Immature natural killer cell (primary cell): Measurements from ENCODE around the gene UBASH3B. TPM values are rescaled to one million over a fixed set of nuclear protein-coding genes. Genes with fewer than 3 reads are reported as not detected.

Source experiments
- DNase-seq, 3 donors: peaks; one replicate each; pipeline ENCODE4 v3.0.0; 2022; ENCODE audit warnings: mixed read lengths in 1 of 3
- H3K27ac Mint-ChIP-seq, 6 donors: one replicate each; pipeline ENCODE4 v1.8.0; 2020; ENCODE audit warnings: mixed read lengths in 6 of 6, mild to moderate bottlenecking in 5 of 6, inconsistent platforms in 4 of 6, moderate library complexity in 3 of 6
- H3K27me3 Mint-ChIP-seq, 3 donors: one replicate each; pipeline ENCODE4 v1.8.0; 2020 to 2021; ENCODE audit warnings: low read depth in 3 of 3, mild to moderate bottlenecking in 3 of 3, mixed read lengths in 3 of 3, moderate library complexity in 3 of 3, inconsistent platforms in 1 of 3
- H3K36me3 Mint-ChIP-seq, 3 donors: one replicate each; pipeline ENCODE4 v1.8.0; 2020; ENCODE audit warnings: mixed read lengths in 3 of 3, inconsistent platforms in 2 of 3, mild to moderate bottlenecking in 2 of 3
- H3K4me1 Mint-ChIP-seq, 2 donors: one replicate each; pipeline ENCODE4 v1.8.0; 2020; ENCODE audit warnings: inconsistent platforms in 2 of 2, mild to moderate bottlenecking in 2 of 2, mixed read lengths in 2 of 2, moderate library complexity in 1 of 2
- H3K4me3 Mint-ChIP-seq, 5 donors: one replicate each; pipeline ENCODE4 v1.8.0; 2020; ENCODE audit warnings: mild to moderate bottlenecking in 5 of 5, mixed read lengths in 5 of 5, inconsistent platforms in 3 of 5, moderate library complexity in 3 of 5
- H3K9me3 Mint-ChIP-seq, 6 donors: one replicate each; pipeline ENCODE4 v1.8.0; 2020; ENCODE audit warnings: mild to moderate bottlenecking in 6 of 6, mixed read lengths in 6 of 6, inconsistent platforms in 4 of 6, moderate library complexity in 3 of 6
- polyA plus RNA-seq, 3 donors: library from polyadenylated mRNA; unstranded; fragments of 300-500 nt; fragmentation: Illumina TruSeq; gene quantifications; one replicate each; pipeline ENCODE4 v1.2.3, GENCODE V29; 2021

The UBASH3B gene
- polyA plus RNA-seq, 3 donors from 2014 or later = 7.5 to 17.5 (median 9.6) TPM

DNA sequence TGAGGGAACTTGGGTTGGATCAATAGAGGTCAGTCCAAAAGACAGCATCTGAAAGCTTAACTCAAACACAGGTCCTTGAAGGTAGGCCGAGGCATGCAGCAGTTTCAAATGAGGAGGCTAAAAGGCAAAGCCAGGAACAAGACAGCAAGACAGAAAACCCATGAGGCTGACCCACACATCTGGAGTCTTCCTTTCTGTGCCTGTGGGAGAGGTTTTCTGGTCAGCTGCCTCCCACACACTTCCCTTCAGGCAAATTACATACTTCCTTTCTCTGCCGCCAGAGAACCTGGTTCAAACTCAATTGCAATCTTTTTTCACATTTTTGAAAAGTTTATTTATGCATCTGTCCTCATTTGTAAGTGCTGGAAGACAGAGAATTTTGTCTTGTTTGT lies 153.0 kb downstream of the UBASH3B start:
- Mint-ChIP-seq H3K27me3 (no peaks in the 10 kb centered on the region), H3K4me3 (peak overlapping the region in 2 of 5 donors; percentile 12 to 13), H3K27ac (peak overlapping the region in 5 of 6 donors; percentile 15 to 86 (median 53)), H3K36me3 (peaks cover 23 to 46% (median 33%) of the 10 kb centered on the region in 3 donors), H3K9me3 (no peaks in the 10 kb centered on the region), H3K4me1 (peaks cover 22 to 50% of the 10 kb centered on the region in 2 donors)
- DNase-seq = no peak

DNA sequence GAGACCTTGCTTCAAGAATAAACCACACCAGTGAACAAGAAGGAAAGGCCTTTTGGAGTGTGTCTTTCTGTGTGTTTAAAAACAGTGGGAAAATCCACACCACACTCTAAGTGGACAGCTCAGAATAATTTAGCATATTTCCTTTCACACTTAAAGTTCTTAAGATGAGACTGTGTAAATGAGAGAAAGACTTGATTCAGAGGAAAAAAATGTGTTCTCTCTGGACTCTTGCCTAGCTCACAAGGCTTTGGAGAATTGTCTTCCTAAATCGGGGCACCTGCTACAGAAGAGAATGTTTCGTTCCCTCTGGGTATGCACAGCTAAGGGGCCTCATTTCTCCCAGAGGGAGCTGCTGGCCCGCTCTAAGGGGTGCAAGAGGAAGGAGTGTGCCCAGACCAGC lies 154.3 kb downstream of the UBASH3B start:
- Mint-ChIP-seq H3K9me3 (no peaks in the 10 kb centered on the region), H3K27me3 (no peaks in the 10 kb centered on the region), H3K4me3 (no peak overlapping the region), H3K36me3 (peaks cover 23 to 41% (median 30%) of the 10 kb centered on the region in 3 donors), H3K4me1 (peaks cover 25 to 55% of the 10 kb centered on the region in 2 donors), H3K27ac (peak overlapping the region in 1 of 6 donors; percentile 20)
- DNase-seq = no peak

DNA sequence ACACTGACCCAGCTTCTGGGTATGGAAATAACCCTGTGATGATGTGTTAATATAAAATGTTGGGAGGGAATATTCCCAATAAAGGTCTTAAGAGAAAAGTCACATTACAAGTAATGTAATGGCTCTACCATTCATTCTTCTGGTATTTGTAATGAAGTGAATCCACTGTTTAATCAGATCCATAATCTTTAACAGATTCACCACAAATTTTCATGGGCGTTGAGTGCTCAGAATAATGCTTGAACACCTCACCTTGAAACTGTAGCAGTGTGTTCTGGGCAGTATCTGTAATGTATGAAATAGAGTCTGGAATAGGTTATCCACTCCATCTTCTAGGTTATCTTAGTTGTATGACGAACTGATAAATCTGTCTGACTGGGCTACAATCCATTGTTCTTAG lies 156.2 kb downstream of the UBASH3B start:
- H3K27ac Mint-ChIP-seq = no peak overlapping the region
- H3K4me1 Mint-ChIP-seq = peaks cover 25 to 66% of the 10 kb centered on the region in 2 donors
- no peak for DNase-seq
- peaks cover 0 to 2% (median 0%) of the 10 kb centered on the region in 3 donors for H3K27me3 Mint-ChIP-seq
- H3K9me3 Mint-ChIP-seq = no peaks in the 10 kb centered on the region
- H3K4me3 Mint-ChIP-seq = no peak overlapping the region
- H3K36me3 Mint-ChIP-seq = peaks cover 19 to 28% (median 25%) of the 10 kb centered on the region in 3 donors

DNA sequence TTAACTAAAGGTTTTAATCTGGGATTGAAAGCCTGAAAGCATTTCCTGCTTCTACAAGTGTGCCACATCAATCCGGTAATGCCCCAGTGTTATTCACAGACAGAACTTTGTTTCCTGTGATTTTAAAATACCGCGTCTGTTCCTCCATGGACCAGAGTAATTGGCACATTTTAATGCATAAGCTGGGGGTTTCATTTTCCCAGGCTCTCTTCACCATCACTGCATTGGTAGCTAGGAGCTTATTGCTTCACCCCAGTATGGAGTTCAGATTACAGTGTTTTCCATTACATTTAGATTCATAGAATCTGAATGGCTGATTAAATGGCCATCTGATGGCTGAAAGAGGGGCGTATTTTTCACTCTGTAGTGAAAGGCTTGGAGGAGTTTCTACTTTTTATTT lies 157.1 kb downstream of the UBASH3B start:
- Mint-ChIP-seq H3K27ac (peak overlapping the region in 1 of 6 donors; percentile 5), H3K9me3 (peaks cover 0 to 2% (median 0%) of the 10 kb centered on the region in 6 donors), H3K27me3 (peaks cover 0 to 5% (median 4%) of the 10 kb centered on the region in 3 donors), H3K4me1 (peaks cover 28 to 66% of the 10 kb centered on the region in 2 donors), H3K4me3 (no peak overlapping the region), H3K36me3 (peaks cover 19 to 27% (median 21%) of the 10 kb centered on the region in 3 donors)
- peak in 1 of 3 donors; percentile 9 for DNase-seq

DNA sequence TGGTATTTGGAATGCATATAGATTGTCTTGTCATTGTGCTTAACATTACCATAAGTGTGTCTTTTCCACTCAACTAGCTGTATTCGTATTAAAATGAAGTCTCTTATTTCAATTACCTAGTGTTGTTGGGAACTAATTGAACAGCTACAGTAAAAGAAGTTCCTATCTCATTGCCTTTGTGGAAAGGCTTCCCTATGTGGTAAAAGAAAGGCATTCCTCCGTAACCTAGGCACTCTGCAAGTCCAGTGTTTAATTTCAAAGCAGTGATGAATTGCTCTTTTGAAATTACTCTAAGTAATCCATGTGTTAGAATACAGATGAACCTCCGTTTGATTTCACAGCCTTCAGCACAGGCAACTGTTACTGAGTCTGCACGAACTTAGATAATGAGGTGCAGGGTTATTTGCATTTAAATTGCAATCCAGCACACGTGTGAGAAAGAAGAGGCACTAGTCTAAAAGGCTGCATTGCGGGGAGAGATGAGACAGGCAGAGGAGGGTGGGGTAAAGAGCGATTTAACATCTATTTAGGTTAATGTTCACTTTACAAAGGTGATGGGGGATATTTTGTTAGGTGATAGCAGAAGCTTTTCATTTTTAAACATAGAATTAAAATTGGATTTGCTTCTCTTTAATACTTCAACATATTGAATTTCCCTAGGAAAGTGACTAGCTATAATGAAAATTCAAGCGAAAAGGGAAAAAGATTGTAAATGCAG lies 157.8 kb downstream of the UBASH3B start:
- DNase-seq = no peak
- Mint-ChIP-seq H3K36me3 (peaks cover 14 to 25% (median 19%) of the 10 kb centered on the region in 3 donors), H3K9me3 (peaks cover 0 to 2% (median 0%) of the 10 kb centered on the region in 6 donors), H3K27me3 (peaks cover 0 to 5% (median 4%) of the 10 kb centered on the region in 3 donors), H3K4me1 (peaks cover 26 to 59% of the 10 kb centered on the region in 2 donors), H3K27ac (no peak overlapping the region), H3K4me3 (no peak overlapping the region)

DNA sequence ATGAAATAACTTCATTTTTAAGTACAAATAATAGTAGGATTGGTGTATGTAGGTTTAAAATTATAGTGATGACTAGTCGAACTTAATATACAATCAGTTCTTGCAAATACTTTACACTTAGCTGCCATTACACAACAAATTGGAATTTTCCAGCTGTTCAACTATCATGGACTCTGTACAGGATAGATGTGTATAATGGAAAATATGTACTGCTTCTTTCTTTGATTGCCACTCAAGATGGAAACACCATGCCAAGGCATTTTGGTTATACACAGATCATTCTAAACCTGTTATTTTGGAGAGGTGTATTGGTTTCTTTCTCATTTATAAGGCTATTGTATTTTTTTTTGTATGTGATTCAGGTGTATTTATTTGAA lies 158.4 kb downstream of the UBASH3B start:
- H3K4me3 Mint-ChIP-seq = no peak overlapping the region

DNA sequence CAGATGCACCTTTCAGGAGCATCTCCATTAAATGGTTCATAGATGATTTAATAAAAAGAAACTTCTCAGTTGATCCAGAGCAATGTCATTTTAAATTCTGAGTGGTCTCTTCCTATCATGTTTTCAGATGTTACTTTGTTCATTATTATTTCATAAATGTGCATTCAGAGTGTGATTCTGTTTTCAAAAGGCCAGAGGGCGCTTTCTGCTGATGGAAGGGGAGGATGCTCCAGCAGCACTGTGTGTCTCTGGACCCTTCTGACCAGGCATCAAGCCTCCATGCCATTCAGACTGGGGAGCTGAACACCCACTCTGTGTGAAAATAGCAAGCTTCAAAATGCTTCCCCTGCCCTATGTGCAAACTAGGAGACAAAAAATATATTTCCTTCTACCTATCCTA lies 158.9 kb downstream of the UBASH3B start:
- H3K9me3 Mint-ChIP-seq = peaks cover 0 to 2% (median 0%) of the 10 kb centered on the region in 6 donors
- H3K36me3 Mint-ChIP-seq = peaks cover 8 to 22% (median 21%) of the 10 kb centered on the region in 3 donors
- peaks cover 0 to 5% (median 4%) of the 10 kb centered on the region in 3 donors for H3K27me3 Mint-ChIP-seq
- H3K4me1 Mint-ChIP-seq = peaks cover 21 to 48% of the 10 kb centered on the region in 2 donors
- DNase-seq = peak in 2 of 3 donors; percentile 18 to 23
- no peak overlapping the region for H3K4me3 Mint-ChIP-seq
- H3K27ac Mint-ChIP-seq = no peak overlapping the region

More for the DNA sequence above, 158.4 kb downstream of the UBASH3B start:
- Mint-ChIP-seq H3K4me1 (peaks cover 21 to 54% of the 10 kb centered on the region in 2 donors), H3K9me3 (peaks cover 0 to 2% (median 0%) of the 10 kb centered on the region in 6 donors), H3K27me3 (peaks cover 0 to 5% (median 4%) of the 10 kb centered on the region in 3 donors), H3K36me3 (peaks cover 10 to 20% (median 20%) of the 10 kb centered on the region in 3 donors), H3K27ac (peak overlapping the region in 1 of 6 donors; percentile 16)
- no peak for DNase-seq

DNA sequence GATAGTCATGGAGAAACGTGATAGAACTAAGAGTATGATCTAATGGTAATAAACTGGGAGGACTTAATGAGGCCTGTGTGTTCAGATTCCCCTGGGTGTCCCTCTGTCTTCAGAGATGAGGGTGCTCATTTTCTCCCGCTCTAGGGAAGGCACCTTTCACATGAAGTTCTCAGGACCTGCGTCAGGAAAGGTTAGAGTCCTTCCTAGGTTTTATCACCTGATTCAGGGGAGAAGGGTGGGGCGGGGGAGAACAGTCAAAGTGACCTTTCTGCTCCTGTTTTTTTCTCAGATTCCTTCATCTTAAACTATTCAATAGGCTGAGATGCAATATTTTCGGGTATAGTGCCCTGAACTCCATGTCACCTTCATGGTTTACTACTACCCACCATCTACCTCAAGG lies 160.4 kb downstream of the UBASH3B start:
- Mint-ChIP-seq H3K4me1 (peaks cover 21 to 49% of the 10 kb centered on the region in 2 donors), H3K27ac (no peak overlapping the region)

DNA sequence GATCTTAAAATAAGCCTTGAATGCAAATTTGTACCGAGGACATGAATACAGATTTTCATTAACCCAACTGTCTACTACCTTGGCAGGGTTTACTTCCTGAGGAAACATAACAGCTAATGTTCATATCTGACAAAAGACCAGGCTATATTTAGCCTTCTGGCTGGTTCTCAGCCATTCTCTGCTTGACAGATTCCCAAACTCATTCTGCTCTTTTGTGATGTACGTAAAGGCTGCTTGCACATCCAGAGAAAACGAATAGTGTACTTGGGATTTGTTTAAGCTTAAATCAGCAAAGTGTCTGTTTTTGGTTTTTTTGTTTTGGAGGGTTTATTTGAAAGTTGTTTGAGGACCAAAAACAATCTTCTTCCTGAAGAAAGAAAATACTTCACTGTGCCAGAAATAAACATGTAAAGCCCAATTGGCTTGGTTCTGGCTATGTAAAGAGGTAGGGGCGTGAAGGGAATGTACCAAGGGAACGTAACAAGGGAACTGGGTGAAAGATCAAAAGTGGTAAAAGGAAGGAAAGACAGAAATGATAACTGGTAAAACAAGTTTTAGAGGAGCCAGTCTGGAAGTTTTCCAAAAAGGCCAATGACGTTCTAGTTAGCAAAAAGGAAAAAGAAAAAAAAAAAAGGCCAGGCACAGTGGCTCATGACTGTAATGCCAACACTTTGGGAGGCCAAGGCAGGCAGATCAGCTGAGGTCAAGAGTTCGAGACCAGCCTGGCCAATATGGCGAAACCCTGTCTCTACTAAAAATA lies 161.4 kb downstream of the UBASH3B start:
- peaks cover 0 to 5% (median 4%) of the 10 kb centered on the region in 3 donors for H3K27me3 Mint-ChIP-seq
- H3K27ac Mint-ChIP-seq = peak overlapping the region in 1 of 6 donors; percentile 33
- no peak overlapping the region for H3K4me3 Mint-ChIP-seq
- peaks cover 27 to 56% of the 10 kb centered on the region in 2 donors for H3K4me1 Mint-ChIP-seq
- peaks cover 0 to 2% (median 0%) of the 10 kb centered on the region in 6 donors for H3K9me3 Mint-ChIP-seq
- peaks cover 0 to 16% (median 13%) of the 10 kb centered on the region in 3 donors for H3K36me3 Mint-ChIP-seq
- DNase-seq = no peak

More for the DNA sequence above, 160.4 kb downstream of the UBASH3B start:
- Mint-ChIP-seq H3K36me3 (peaks cover 0 to 16% (median 13%) of the 10 kb centered on the region in 3 donors), H3K4me3 (no peak overlapping the region), H3K27me3 (peaks cover 0 to 5% (median 4%) of the 10 kb centered on the region in 3 donors), H3K9me3 (peaks cover 0 to 2% (median 0%) of the 10 kb centered on the region in 6 donors)
- DNase-seq = no peak

DNA sequence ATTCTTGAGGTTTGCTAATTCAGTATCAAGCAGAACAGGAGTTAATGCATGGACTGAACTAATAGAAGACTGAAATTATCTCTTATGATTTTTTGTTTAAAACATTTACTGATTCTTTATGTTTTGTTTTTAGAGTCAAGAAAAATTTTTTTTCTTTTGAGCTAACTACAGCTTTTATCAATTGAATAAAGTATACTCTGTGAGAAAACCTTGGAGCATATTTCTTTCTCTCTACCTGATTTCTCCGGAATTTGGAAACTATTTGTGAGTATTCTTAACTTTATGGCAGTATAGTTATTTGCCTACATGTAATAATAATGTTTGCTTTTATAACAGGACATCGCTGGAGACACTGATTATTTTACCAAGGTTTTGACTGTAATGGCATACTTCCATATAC lies 164.6 kb downstream of the UBASH3B start:
- Mint-ChIP-seq H3K27ac (no peak overlapping the region), H3K4me3 (no peak overlapping the region), H3K4me1 (peaks cover 14 to 34% of the 10 kb centered on the region in 2 donors), H3K36me3 (peaks cover 3 to 29% (median 18%) of the 10 kb centered on the region in 3 donors), H3K9me3 (peaks cover 0 to 4% (median 0%) of the 10 kb centered on the region in 6 donors), H3K27me3 (peaks cover 0 to 5% (median 4%) of the 10 kb centered on the region in 3 donors)
- DNase-seq = no peak

DNA sequence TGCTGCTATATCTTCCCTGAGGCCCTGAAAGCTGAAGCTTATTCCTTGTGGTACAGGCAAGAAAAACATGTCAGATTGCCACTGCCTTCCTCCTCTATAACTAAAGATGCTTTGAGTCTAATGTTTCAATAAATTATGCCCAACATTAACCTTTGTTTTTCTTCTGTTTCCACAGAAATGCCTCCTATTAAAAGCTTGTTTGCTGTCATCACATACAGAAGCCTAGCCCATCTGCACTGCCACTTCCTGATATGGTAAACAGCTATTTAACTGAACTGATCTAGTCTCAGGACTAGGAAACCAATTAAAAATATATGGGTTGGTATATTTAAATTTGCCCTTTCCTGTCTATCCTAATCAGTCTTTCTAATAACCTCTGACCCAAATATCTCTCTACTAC lies 165.6 kb downstream of the UBASH3B start:
- peaks cover 14 to 27% of the 10 kb centered on the region in 2 donors for H3K4me1 Mint-ChIP-seq
- peak overlapping the region in 3 of 6 donors; percentile 61 to 75 (median 74) for H3K27ac Mint-ChIP-seq
- peaks cover 0 to 4% (median 0%) of the 10 kb centered on the region in 6 donors for H3K9me3 Mint-ChIP-seq
- H3K4me3 Mint-ChIP-seq = peak overlapping the region in 1 of 5 donors; percentile 36
- H3K36me3 Mint-ChIP-seq = peaks cover 3 to 29% (median 18%) of the 10 kb centered on the region in 3 donors
- H3K27me3 Mint-ChIP-seq = peaks cover 0 to 4% (median 3%) of the 10 kb centered on the region in 3 donors
- no peak for DNase-seq

DNA sequence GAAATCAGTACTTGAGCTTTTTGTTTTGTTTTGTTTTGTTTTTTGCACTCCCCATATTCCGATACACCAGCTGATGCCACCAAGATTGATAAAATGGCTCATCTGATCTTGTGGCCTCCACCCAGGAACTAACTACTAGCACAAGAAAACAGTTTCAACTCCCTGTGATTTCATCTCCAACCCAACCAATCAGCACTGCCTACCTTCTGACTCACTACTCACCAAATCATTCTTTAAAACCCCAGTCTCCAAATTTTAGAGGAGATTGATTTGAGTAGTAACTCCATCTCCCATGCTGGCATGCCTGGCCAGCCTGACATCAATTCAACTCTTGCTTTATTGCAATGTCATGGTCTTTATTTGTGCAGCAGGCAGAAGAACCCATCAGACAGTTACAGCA lies 166.7 kb downstream of the UBASH3B start:
- Mint-ChIP-seq H3K27me3 (peaks cover 0 to 1% (median 0%) of the 10 kb centered on the region in 3 donors), H3K4me3 (no peak overlapping the region), H3K4me1 (peaks cover 11 to 21% of the 10 kb centered on the region in 2 donors), H3K36me3 (peaks cover 3 to 29% (median 14%) of the 10 kb centered on the region in 3 donors), H3K9me3 (peaks cover 0 to 2% (median 0%) of the 10 kb centered on the region in 6 donors), H3K27ac (peak overlapping the region in 1 of 6 donors; percentile 8)
- no peak for DNase-seq

DNA sequence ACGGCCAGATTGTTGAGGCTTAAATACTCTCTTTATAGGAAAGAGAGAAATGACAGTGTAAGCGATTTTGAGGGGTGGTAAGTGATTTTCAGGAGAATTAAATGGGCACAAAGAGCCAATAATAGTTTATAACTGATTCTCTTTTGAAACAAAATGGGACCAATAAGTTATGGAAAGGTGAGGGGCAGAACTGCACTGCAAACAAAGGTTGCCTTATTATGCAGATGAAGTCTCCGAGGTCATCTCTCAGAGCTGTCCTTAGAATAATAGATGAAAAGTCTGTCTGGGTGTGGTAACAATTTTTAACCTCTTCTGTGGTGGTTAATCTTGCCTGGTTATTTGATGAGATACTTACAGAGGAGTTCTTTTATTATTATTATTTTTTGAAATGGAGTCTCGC lies 168.0 kb downstream of the UBASH3B start:
- H3K36me3 Mint-ChIP-seq = peaks cover 3 to 26% (median 14%) of the 10 kb centered on the region in 3 donors
- peaks cover 0 to 1% (median 0%) of the 10 kb centered on the region in 3 donors for H3K27me3 Mint-ChIP-seq
- H3K27ac Mint-ChIP-seq = no peak overlapping the region
- DNase-seq = no peak
- no peak overlapping the region for H3K4me3 Mint-ChIP-seq
- H3K9me3 Mint-ChIP-seq = peaks cover 0 to 2% (median 0%) of the 10 kb centered on the region in 6 donors
- H3K4me1 Mint-ChIP-seq = peaks cover 11 to 21% of the 10 kb centered on the region in 2 donors
